GM19397 (cell line): ENCODE data around the gene PDRG1.
A peak's percentile ranks its signal among the peaks of the same experiment; 100 is the strongest.

Experiments
- ATAC-seq: cut with Tn5 transposase; IDR thresholded peaks from one replicate; pipeline ENCODE4 v1.9.1; 2021; ENCODE audit warnings: mild to moderate bottlenecking, moderate library complexity; ENCODE audit not compliant: unreplicated experiment

Gene PDRG1

GRCh38 chr20:31909253-31910070, 42.4 kb downstream of the PDRG1 start:
- ATAC-seq, result no peak

GRCh38 chr20:31908424-31908823, 43.4 kb downstream of the PDRG1 start:
- ATAC-seq, result no peak

- no peak for ATAC-seq
These were observed 43.8 kb downstream of the PDRG1 start for GRCh38 chr20:31908016-31908415.

GRCh38 chr20:31907046-31907445, 44.8 kb downstream of the PDRG1 start:
- no peak for ATAC-seq

- ATAC-seq, result no peak
These were observed 45.8 kb downstream of the PDRG1 start for GRCh38 chr20:31906001-31906400.

- ATAC-seq, result no peak
These were observed 48.0 kb downstream of the PDRG1 start for GRCh38 chr20:31903627-31904386.

GRCh38 chr20:31901615-31902014, 50.2 kb downstream of the PDRG1 start:
- ATAC-seq, result no peak

DNA sequence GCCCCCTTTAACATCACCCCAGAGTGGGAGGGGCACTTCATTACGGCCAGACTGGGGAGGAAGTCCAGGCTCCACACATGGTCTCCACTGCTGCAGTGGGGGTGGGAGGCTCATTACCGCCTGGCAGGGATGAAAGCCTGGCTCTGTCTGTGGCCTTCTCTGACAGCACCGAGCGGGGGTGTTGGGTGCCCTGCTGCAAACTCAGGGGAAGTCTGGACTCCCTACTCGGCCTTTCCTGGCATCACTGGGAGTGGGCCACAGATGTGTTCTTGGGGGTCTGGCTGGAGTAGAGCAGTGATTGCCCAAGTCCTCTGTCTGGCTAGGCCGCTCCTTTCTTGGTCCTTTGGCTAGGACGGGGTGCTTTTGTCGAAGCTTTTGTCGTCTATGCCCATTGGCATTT, 54.3 kb downstream of the PDRG1 start:
- ATAC-seq, result no peak

DNA sequence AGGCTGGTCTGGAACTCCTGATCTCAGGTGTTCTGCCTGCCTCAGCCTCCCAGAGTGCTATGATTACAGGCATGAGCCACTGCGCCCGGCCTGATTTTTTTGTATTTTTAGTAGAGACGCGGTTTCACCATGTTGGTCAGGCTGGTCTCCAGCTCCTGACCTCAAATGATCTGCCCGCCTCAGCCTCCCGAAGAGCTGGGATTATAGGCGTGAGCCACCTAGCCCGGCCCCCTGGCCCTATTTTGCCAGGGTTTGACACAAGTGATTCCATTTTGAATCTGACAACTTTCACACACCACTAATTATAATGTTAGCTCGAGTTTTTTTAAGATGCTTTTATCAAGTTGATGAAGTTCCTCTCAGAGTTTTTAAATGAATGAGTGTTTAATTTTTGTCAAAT, 55.8 kb downstream of the PDRG1 start:
- ATAC-seq, result no peak

GRCh38 chr20:31894980-31895675, 56.7 kb downstream of the PDRG1 start:
- ATAC-seq, result peak; percentile 95
